Coronary artery (tissue), 2 donors: Measurements from ENCODE around the gene ECI2.
A peak's percentile ranks its signal among the peaks of the same experiment; 100 is the strongest.
"Not testable (repeated sequence)": the region's sequence is repeated elsewhere in the genome, so short reads cannot be mapped to it uniquely, and the experiment has no call there.

Experiments
- DNase-seq: peaks from one replicate; pipeline ENCODE4 v3.0.0-alpha.2; 2017; ENCODE audit warnings: low spot score
- H3K27ac ChIP-seq, 2 donors: fragments of 200-600 bp; sonication (generic); one replicate each; pipeline ENCODE4 v1.5.1; 2016 to 2019
- H3K4me3 ChIP-seq: fragments of 200-600 bp; sonication (generic); 2 replicates; pipeline ENCODE4 v1.5.1; 2016; ENCODE audit warnings: mild to moderate bottlenecking, moderate library complexity
- CTCF ChIP-seq: fragments of 200-600 bp; sonication (generic); IDR thresholded peaks from one replicate; pipeline ENCODE4 v1.5.1; 2019; ENCODE audit warnings: antibody characterized with exemption

ECI2 gene

GRCh38 chr6:4114123-4114522 is 21.3 kb downstream of the ECI2 start:
- no peak for TF ChIP-seq CTCF
- no peak for DNase-seq
- no peak overlapping the region for H3K27ac ChIP-seq
- H3K4me3 ChIP-seq = no peak overlapping the region

GRCh38 chr6:4113649-4114048 is 21.7 kb downstream of the ECI2 start:
- no peak overlapping the region for H3K4me3 ChIP-seq
- no peak for TF ChIP-seq CTCF
- no peak overlapping the region for H3K27ac ChIP-seq
- DNase-seq = no peak

GRCh38 chr6:4112366-4112765 is 23.0 kb downstream of the ECI2 start:
- no peak overlapping the region for H3K4me3 ChIP-seq
- DNase-seq = no peak
- H3K27ac ChIP-seq = no peak overlapping the region
- no peak for TF ChIP-seq CTCF

- Histone ChIP-seq H3K27ac (peak overlapping the region in 1 of 2 donors; percentile 58), H3K4me3 (peak overlapping the region; percentile 5)
- DNase-seq = not testable (repeated sequence)
Measured at GRCh38 chr6:4109363-4109815, 26.0 kb downstream of the ECI2 start.

GRCh38 chr6:4108561-4109093 is 26.7 kb downstream of the ECI2 start:
- Histone ChIP-seq H3K4me3 (no peak overlapping the region), H3K27ac (peak overlapping the region in 1 of 2 donors; percentile 58)
- TF ChIP-seq CTCF = no peak
- DNase-seq = no peak

- no peak overlapping the region for H3K4me3 ChIP-seq
- TF ChIP-seq CTCF = no peak
- H3K27ac ChIP-seq = no peak overlapping the region
- DNase-seq = no peak
Measured at GRCh38 chr6:4107873-4108272, 27.5 kb downstream of the ECI2 start.

- Histone ChIP-seq H3K27ac (no peak overlapping the region), H3K4me3 (no peak overlapping the region)
- no peak for TF ChIP-seq CTCF
- DNase-seq = no peak
Measured at GRCh38 chr6:4105980-4106536, 29.3 kb downstream of the ECI2 start.
